GM19023 (cell line): Measurements from ENCODE around the gene ROBO2.

Experiments
- ATAC-seq: cut with Tn5 transposase; IDR thresholded peaks from one replicate; pipeline ENCODE4 v1.9.1; 2021; ENCODE audit warnings: mild to moderate bottlenecking, moderate library complexity; ENCODE audit not compliant: unreplicated experiment

ROBO2 gene

GRCh38 chr3:77464111-77464688, 424.3 kb downstream of the ROBO2 start:
- no peak for ATAC-seq

- no peak for ATAC-seq
Observed at GRCh38 chr3:77466562-77467115, 426.7 kb downstream of the ROBO2 start.

- no peak for ATAC-seq
Observed at GRCh38 chr3:77467702-77468625, 428.1 kb downstream of the ROBO2 start.

- no peak for ATAC-seq
Observed at GRCh38 chr3:77468626-77469020, 428.7 kb downstream of the ROBO2 start.

GRCh38 chr3:77475507-77475906, 435.6 kb downstream of the ROBO2 start:
- ATAC-seq, result no peak

GRCh38 chr3:77479021-77479420, 439.1 kb downstream of the ROBO2 start:
- no peak for ATAC-seq

GRCh38 chr3:77489216-77489615, 449.3 kb downstream of the ROBO2 start:
- ATAC-seq, result no peak

GRCh38 chr3:77491961-77492360, 452.1 kb downstream of the ROBO2 start:
- ATAC-seq, result no peak

- ATAC-seq, result no peak
Observed at GRCh38 chr3:77500721-77501120, 460.8 kb downstream of the ROBO2 start.

- ATAC-seq, result no peak
Observed at GRCh38 chr3:77506384-77506783, 466.5 kb downstream of the ROBO2 start.

GRCh38 chr3:77513542-77513941, 473.6 kb downstream of the ROBO2 start:
- ATAC-seq, result no peak

GRCh38 chr3:77514766-77515165, 474.9 kb downstream of the ROBO2 start:
- ATAC-seq, result no peak

GRCh38 chr3:77524463-77524862, 484.6 kb downstream of the ROBO2 start:
- ATAC-seq, result no peak

- ATAC-seq, result no peak
Observed at GRCh38 chr3:77524946-77525682, 485.2 kb downstream of the ROBO2 start.

- no peak for ATAC-seq
Observed at GRCh38 chr3:77526573-77527113, 486.7 kb downstream of the ROBO2 start.

- ATAC-seq, result no peak
Observed at GRCh38 chr3:77529522-77529921, 489.6 kb downstream of the ROBO2 start.

GRCh38 chr3:77530870-77531269, 491.0 kb downstream of the ROBO2 start:
- no peak for ATAC-seq

GRCh38 chr3:77535116-77535515, 495.2 kb downstream of the ROBO2 start:
- ATAC-seq, result no peak

- no peak for ATAC-seq
Observed at GRCh38 chr3:77536038-77536775, 496.3 kb downstream of the ROBO2 start.

GRCh38 chr3:77539014-77539413, 499.1 kb downstream of the ROBO2 start:
- ATAC-seq, result no peak
